Liver (tissue), 9 donors: ENCODE measurements around the gene SDK2. TPM values are rescaled to one million over a fixed set of nuclear protein-coding genes. Genes with fewer than 3 reads are reported as not detected.

Source experiments
- DNase-seq: peaks from one replicate; pipeline ENCODE4 v3.0.0-alpha.2; 2017; ENCODE audit warnings: low spot score
- H3K27ac ChIP-seq, 2 donors: one replicate each; pipeline ENCODE4 v1.7.0; 2013; ENCODE audit warnings: inconsistent platforms in 2 of 2, low read length in 2 of 2, control low read depth in 1 of 2, low read depth in 1 of 2, mild to moderate bottlenecking in 1 of 2
- H3K27me3 ChIP-seq, 4 donors: one replicate each; pipeline versions ENCODE4 v1.6.1 to v1.7.0; 2013; ENCODE audit warnings: low read length in 3 of 4, inconsistent platforms in 1 of 4, mild to moderate bottlenecking in 1 of 4, moderate library complexity in 1 of 4; ENCODE audit not compliant: control insufficient read depth in 4 of 4, insufficient read depth in 4 of 4
- H3K36me3 ChIP-seq, 4 donors: one replicate each; pipeline versions ENCODE4 v1.6.1 to v1.7.0; 2013; ENCODE audit warnings: low read length in 3 of 4, mild to moderate bottlenecking in 3 of 4, low read depth in 1 of 4, moderate library complexity in 1 of 4; ENCODE audit not compliant: control insufficient read depth in 4 of 4, insufficient read depth in 3 of 4
- H3K4me1 ChIP-seq, 4 donors: one replicate each; pipeline versions ENCODE4 v1.6.1 to v1.7.0; 2013; ENCODE audit warnings: low read length in 3 of 4, mild to moderate bottlenecking in 3 of 4, moderate library complexity in 1 of 4; ENCODE audit not compliant: control insufficient read depth in 4 of 4, insufficient read depth in 4 of 4
- H3K4me3 ChIP-seq, 3 donors: one replicate each; pipeline versions ENCODE4 v1.6.1 to v1.7.0; 2013; ENCODE audit warnings: low read length in 3 of 3, control low read depth in 1 of 3, low read depth in 1 of 3, mild to moderate bottlenecking in 1 of 3
- H3K9ac ChIP-seq, 2 donors: one replicate each; pipeline ENCODE4 v1.7.0; 2013; ENCODE audit warnings: low read length in 2 of 2, mild to moderate bottlenecking in 2 of 2, moderate library complexity in 2 of 2, control low read depth in 1 of 2, low read depth in 1 of 2
- H3K9me3 ChIP-seq, 4 donors: one replicate each; pipeline versions ENCODE4 v1.6.1 to v1.7.0; 2013; ENCODE audit warnings: low read length in 3 of 4; ENCODE audit not compliant: control insufficient read depth in 4 of 4
- EGR1 ChIP-seq, 2 donors: IDR thresholded peaks; 2 replicates each; pipeline ENCODE4 v1.6.1; 2016 to 2018; ENCODE audit warnings: antibody characterized with exemption in 2 of 2, low read depth in 2 of 2
- FOXA1 ChIP-seq: IDR thresholded peaks from 2 replicates; pipeline ENCODE4 v1.6.1; 2016; ENCODE audit warnings: antibody characterized with exemption
- FOXA2 ChIP-seq: IDR thresholded peaks from 2 replicates; pipeline ENCODE4 v1.6.1; 2016; ENCODE audit warnings: antibody characterized with exemption
- GABPA ChIP-seq, 2 donors: IDR thresholded peaks in 1 of 2; conservative IDR thresholded peaks in 1 of 2; 2 replicates each; pipeline ENCODE4 v1.6.1; 2016; ENCODE audit warnings: antibody characterized with exemption in 2 of 2, mild to moderate bottlenecking in 1 of 2, moderate library complexity in 1 of 2
- HNF4A ChIP-seq, 2 donors: conservative IDR thresholded peaks; 2 replicates each; pipeline ENCODE4 v1.6.1; 2016; ENCODE audit warnings: antibody characterized with exemption in 2 of 2, mild to moderate bottlenecking in 2 of 2
- HNF4G ChIP-seq: IDR thresholded peaks from 2 replicates; pipeline ENCODE4 v1.6.1; 2016; ENCODE audit warnings: antibody characterized with exemption
- NR2F2 ChIP-seq: IDR thresholded peaks from 2 replicates; pipeline ENCODE4 v1.6.1; 2016; ENCODE audit warnings: antibody characterized with exemption
- RAD21 ChIP-seq, 2 donors: IDR thresholded peaks; 2 replicates each; pipeline ENCODE4 v1.6.1; 2016; ENCODE audit warnings: antibody characterized with exemption in 2 of 2, mild to moderate bottlenecking in 2 of 2
- RXRA ChIP-seq, 2 donors: IDR thresholded peaks; 2 replicates each; pipeline ENCODE4 v1.6.1; 2017 to 2018; ENCODE audit warnings: antibody characterized with exemption in 2 of 2, mild to moderate bottlenecking in 1 of 2
- SP1 ChIP-seq: IDR thresholded peaks from 2 replicates; pipeline ENCODE4 v1.6.1; 2018; ENCODE audit warnings: antibody characterized with exemption, mild to moderate bottlenecking
- TAF1 ChIP-seq: conservative IDR thresholded peaks from 2 replicates; pipeline ENCODE4 v1.6.1; 2016; ENCODE audit warnings: antibody characterized with exemption, mild to moderate bottlenecking
- WGBS: extraction: QIAGEN DNeasy Blood & Tissue Kit; methylation state at CpG from one replicate; pipeline ENCODE4 v1.1.7; 2013; 5-methylcytosine and 5-hydroxymethylcytosine counted together
- polyA plus RNA-seq, 2 donors: library from polyadenylated mRNA; stranded (reverse) in 1 of 2; unstranded in 1 of 2; fragments of 200-250 nt in 1 of 2; fragments of >200 nt in 1 of 2; fragmentation: Nextera tagmentation in 1 of 2; extraction: Ambion mirVana in 1 of 2; gene quantifications; one replicate each; pipeline versions ENCODE4 v1.2.1 to v1.2.3, GENCODE V29; 2013 to 2015
- total RNA-seq, 2 donors: library from RNA; depleted of rRNA; stranded (reverse); fragments of >200 nt; gene quantifications; one replicate each; pipeline ENCODE4 v1.2.3, GENCODE V29; 2014
- TF ChIP-seq, protein P1 (sequence below): IDR thresholded peaks from 2 replicates; pipeline ENCODE4 v1.6.1; 2016; ENCODE audit warnings: antibody characterized with exemption, mild to moderate bottlenecking
- TF ChIP-seq, protein P2 (sequence below): IDR thresholded peaks from 2 replicates; pipeline ENCODE4 v1.6.1; 2016; ENCODE audit warnings: antibody characterized with exemption
- TF ChIP-seq, protein P3 (sequence below): IDR thresholded peaks from 2 replicates; pipeline ENCODE4 v1.6.1; 2016; ENCODE audit warnings: antibody characterized with exemption
- TF ChIP-seq, protein P4 (sequence below): fragments of 150-350 bp; IDR thresholded peaks from 2 replicates; pipeline ENCODE4 v1.5.1; 2017; ENCODE audit warnings: improper control_type of control experiment, low read depth, low read length; ENCODE audit not compliant: missing input control
- TF ChIP-seq, protein P5 (sequence below): IDR thresholded peaks from 2 replicates; pipeline ENCODE4 v1.6.1; 2016; ENCODE audit warnings: antibody characterized with exemption
- donor health status: healthy.
- donor health status: healthy.
- donor health status: healthy.
- donor health status: healthy.
- donor health status: healthy.

The SDK2 gene
- total and polyA plus RNA-seq, 4 donors, result 0.05 to 0.42 (median 0.10) TPM

DNA sequence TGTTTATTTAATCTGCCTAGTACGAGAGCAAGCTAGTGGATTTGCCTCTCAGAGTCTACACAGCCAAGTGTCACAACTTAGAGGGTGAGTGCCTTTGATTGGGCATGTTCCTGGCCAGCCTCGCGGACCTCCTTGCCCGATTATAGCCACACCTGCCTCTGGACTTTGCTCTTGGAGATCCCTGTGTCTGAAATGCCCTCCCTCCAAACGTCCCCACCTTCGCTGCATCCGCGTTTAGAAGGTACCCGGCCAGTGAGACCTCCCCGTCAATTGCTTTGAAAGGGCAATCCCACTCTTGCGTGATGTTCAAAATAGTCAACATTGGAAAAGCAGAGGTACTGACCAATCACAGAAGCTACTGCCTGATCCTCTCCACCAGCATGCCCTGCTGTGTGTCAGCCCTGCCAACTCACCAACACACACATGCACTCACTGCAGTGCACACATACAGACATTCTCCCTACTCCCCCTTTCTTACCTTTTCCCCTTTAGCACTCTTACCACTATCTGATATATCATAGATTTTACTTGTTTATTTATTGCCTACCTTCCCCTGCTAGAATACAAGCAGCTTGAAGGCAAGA lies 6.5 kb upstream of the SDK2 start:
- Histone ChIP-seq H3K9ac (no peak overlapping the region), H3K4me1 (no peaks in the 10 kb centered on the region), H3K36me3 (no peaks in the 10 kb centered on the region), H3K27ac (no peak overlapping the region), H3K27me3 (peaks cover 0 to 20% (median 7%) of the 10 kb centered on the region in 4 donors), H3K9me3 (peaks cover 1 to 10% (median 10%) of the 10 kb centered on the region in 4 donors), H3K4me3 (no peak overlapping the region)
- TF ChIP-seq TAF1 (no peak), FOXA2 (no peak), NR2F2 (no peak), RXRA (IDR thresholded peaks at IDR 0.05) (no peak), SP1 (no peak), HNF4A (conservative IDR thresholded peaks at IDR 0.05) (no peak), HNF4G (no peak), GABPA (IDR thresholded peaks at IDR 0.05 in 1 of 2, conservative IDR thresholded peaks at IDR 0.05 in 1 of 2) (no peak)
- TF ChIP-seq, protein P1, sequence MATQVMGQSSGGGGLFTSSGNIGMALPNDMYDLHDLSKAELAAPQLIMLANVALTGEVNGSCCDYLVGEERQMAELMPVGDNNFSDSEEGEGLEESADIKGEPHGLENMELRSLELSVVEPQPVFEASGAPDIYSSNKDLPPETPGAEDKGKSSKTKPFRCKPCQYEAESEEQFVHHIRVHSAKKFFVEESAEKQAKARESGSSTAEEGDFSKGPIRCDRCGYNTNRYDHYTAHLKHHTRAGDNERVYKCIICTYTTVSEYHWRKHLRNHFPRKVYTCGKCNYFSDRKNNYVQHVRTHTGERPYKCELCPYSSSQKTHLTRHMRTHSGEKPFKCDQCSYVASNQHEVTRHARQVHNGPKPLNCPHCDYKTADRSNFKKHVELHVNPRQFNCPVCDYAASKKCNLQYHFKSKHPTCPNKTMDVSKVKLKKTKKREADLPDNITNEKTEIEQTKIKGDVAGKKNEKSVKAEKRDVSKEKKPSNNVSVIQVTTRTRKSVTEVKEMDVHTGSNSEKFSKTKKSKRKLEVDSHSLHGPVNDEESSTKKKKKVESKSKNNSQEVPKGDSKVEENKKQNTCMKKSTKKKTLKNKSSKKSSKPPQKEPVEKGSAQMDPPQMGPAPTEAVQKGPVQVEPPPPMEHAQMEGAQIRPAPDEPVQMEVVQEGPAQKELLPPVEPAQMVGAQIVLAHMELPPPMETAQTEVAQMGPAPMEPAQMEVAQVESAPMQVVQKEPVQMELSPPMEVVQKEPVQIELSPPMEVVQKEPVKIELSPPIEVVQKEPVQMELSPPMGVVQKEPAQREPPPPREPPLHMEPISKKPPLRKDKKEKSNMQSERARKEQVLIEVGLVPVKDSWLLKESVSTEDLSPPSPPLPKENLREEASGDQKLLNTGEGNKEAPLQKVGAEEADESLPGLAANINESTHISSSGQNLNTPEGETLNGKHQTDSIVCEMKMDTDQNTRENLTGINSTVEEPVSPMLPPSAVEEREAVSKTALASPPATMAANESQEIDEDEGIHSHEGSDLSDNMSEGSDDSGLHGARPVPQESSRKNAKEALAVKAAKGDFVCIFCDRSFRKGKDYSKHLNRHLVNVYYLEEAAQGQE, result no peak
- TF ChIP-seq, protein P2, sequence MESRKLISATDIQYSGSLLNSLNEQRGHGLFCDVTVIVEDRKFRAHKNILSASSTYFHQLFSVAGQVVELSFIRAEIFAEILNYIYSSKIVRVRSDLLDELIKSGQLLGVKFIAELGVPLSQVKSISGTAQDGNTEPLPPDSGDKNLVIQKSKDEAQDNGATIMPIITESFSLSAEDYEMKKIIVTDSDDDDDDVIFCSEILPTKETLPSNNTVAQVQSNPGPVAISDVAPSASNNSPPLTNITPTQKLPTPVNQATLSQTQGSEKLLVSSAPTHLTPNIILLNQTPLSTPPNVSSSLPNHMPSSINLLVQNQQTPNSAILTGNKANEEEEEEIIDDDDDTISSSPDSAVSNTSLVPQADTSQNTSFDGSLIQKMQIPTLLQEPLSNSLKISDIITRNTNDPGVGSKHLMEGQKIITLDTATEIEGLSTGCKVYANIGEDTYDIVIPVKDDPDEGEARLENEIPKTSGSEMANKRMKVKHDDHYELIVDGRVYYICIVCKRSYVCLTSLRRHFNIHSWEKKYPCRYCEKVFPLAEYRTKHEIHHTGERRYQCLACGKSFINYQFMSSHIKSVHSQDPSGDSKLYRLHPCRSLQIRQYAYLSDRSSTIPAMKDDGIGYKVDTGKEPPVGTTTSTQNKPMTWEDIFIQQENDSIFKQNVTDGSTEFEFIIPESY, result no peak
- TF ChIP-seq, protein P3, sequence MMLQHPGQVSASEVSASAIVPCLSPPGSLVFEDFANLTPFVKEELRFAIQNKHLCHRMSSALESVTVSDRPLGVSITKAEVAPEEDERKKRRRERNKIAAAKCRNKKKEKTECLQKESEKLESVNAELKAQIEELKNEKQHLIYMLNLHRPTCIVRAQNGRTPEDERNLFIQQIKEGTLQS, result no peak
- WGBS, result 64% methylated on average over 11 of the region's 11 CpGs
- DNase-seq, result peak; percentile 19

DNA sequence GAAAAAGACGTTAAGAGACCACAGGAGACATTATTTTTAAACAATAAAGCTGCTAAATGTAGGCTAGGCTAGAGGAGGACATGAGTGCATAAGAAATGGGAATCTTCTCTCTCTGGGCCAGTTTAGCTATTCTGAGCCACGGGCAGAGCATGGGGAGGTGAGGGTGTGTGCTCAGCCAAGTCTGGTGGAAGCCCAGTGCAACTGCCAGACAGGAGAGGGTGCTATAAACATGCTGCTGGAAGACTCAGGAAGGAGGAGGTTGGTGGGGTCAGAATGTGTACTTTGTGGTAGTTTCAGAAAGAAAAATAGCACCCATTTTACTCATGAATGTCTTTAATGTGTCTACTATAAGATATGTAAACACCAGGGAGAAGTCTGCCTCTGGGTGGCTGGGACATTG lies 5.9 kb upstream of the SDK2 start:
- 40% methylated on average over 2 of the region's 2 CpGs for WGBS

More for the DNA sequence above, 5.9 kb upstream of the SDK2 start:
- Histone ChIP-seq H3K27ac (no peak overlapping the region), H3K4me1 (peaks cover under 1 to 4% (median 2%) of the 10 kb centered on the region in 4 donors), H3K27me3 (peaks cover 0 to 20% (median 9%) of the 10 kb centered on the region in 4 donors), H3K9ac (no peak overlapping the region), H3K9me3 (peaks cover 1 to 10% (median 10%) of the 10 kb centered on the region in 4 donors), H3K36me3 (no peaks in the 10 kb centered on the region), H3K4me3 (no peak overlapping the region)
- DNase-seq, result no peak
- TF ChIP-seq, protein P4, sequence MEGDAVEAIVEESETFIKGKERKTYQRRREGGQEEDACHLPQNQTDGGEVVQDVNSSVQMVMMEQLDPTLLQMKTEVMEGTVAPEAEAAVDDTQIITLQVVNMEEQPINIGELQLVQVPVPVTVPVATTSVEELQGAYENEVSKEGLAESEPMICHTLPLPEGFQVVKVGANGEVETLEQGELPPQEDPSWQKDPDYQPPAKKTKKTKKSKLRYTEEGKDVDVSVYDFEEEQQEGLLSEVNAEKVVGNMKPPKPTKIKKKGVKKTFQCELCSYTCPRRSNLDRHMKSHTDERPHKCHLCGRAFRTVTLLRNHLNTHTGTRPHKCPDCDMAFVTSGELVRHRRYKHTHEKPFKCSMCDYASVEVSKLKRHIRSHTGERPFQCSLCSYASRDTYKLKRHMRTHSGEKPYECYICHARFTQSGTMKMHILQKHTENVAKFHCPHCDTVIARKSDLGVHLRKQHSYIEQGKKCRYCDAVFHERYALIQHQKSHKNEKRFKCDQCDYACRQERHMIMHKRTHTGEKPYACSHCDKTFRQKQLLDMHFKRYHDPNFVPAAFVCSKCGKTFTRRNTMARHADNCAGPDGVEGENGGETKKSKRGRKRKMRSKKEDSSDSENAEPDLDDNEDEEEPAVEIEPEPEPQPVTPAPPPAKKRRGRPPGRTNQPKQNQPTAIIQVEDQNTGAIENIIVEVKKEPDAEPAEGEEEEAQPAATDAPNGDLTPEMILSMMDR, result peak; percentile 6
- TF ChIP-seq, protein P1, result no peak
- TF ChIP-seq NR2F2 (no peak), HNF4G (no peak), RAD21 (IDR thresholded peaks at IDR 0.05) (peak in 1 of 2 donors; percentile 59), GABPA (IDR thresholded peaks at IDR 0.05 in 1 of 2, conservative IDR thresholded peaks at IDR 0.05 in 1 of 2) (no peak), SP1 (no peak), HNF4A (conservative IDR thresholded peaks at IDR 0.05) (no peak), TAF1 (no peak), EGR1 (IDR thresholded peaks at IDR 0.05; ENCODE audit: low read depth in 2 of 2) (no peak), FOXA1 (no peak)
- TF ChIP-seq, protein P5, sequence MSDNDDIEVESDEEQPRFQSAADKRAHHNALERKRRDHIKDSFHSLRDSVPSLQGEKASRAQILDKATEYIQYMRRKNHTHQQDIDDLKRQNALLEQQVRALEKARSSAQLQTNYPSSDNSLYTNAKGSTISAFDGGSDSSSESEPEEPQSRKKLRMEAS, result no peak
- TF ChIP-seq, protein P3, result no peak
